Inflammatory macrophage treated with lipopolysaccharide for 4 hours (primary cell): ENCODE measurements around the gene RNF166.

Experiments used
- DNase-seq: peaks from one replicate; pipeline ENCODE4 v3.0.0-alpha.2; 2020

The RNF166 gene

GRCh38 chr16:88723507-88723887, 17.3 kb upstream of the RNF166 start:
- no peak for DNase-seq

- DNase-seq: no peak
Observed at GRCh38 chr16:88722784-88723506, 16.7 kb upstream of the RNF166 start.

GRCh38 chr16:88721815-88722755, 15.9 kb upstream of the RNF166 start:
- DNase-seq: no peak

- DNase-seq: no peak
Observed at GRCh38 chr16:88721236-88721635, 15.0 kb upstream of the RNF166 start.

- DNase-seq: no peak
Observed at GRCh38 chr16:88720396-88720970, 14.3 kb upstream of the RNF166 start.

GRCh38 chr16:88719933-88720296, 13.7 kb upstream of the RNF166 start:
- no peak for DNase-seq

- DNase-seq: no peak
Observed at GRCh38 chr16:88719267-88719932, 13.2 kb upstream of the RNF166 start.

GRCh38 chr16:88718178-88718577, 12.0 kb upstream of the RNF166 start:
- DNase-seq: no peak

GRCh38 chr16:88716601-88717001, 10.4 kb upstream of the RNF166 start:
- DNase-seq: no peak

- DNase-seq: no peak
Observed at GRCh38 chr16:88716201-88716600, 10.0 kb upstream of the RNF166 start.

- DNase-seq: no peak
Observed at GRCh38 chr16:88715312-88716190, 9.3 kb upstream of the RNF166 start.

GRCh38 chr16:88714420-88715302, 8.5 kb upstream of the RNF166 start:
- no peak for DNase-seq

- DNase-seq: no peak
Observed at GRCh38 chr16:88713568-88714419, 7.6 kb upstream of the RNF166 start.

- no peak for DNase-seq
Observed at GRCh38 chr16:88713054-88713453, 6.8 kb upstream of the RNF166 start.

GRCh38 chr16:88712362-88712979, 6.3 kb upstream of the RNF166 start:
- no peak for DNase-seq

- no peak for DNase-seq
Observed at GRCh38 chr16:88711750-88712340, 5.6 kb upstream of the RNF166 start.

GRCh38 chr16:88710556-88710955, 4.3 kb upstream of the RNF166 start:
- DNase-seq: no peak

GRCh38 chr16:88706965-88707826, 988 bp upstream of the RNF166 start:
- DNase-seq: no peak
